GM10266 (cell line): Measurements from ENCODE around the gene BOK.
"Not testable (repeated sequence)": the region's sequence is repeated elsewhere in the genome, so short reads cannot be mapped to it uniquely, and the experiment has no call there.

Experiments used
- DNase-seq: peaks from one replicate; pipeline ENCODE4 v3.0.0; 2012; ENCODE audit errors: extremely low spot score
- TF ChIP-seq, protein P1 (sequence below): IDR thresholded peaks from 2 replicates; pipeline ENCODE4 v1.5.1; 2012; ENCODE audit warnings: mild to moderate bottlenecking, low read depth; ENCODE audit not compliant: control insufficient read depth, insufficient read depth; ENCODE audit errors: missing control alignments

Gene BOK

DNA sequence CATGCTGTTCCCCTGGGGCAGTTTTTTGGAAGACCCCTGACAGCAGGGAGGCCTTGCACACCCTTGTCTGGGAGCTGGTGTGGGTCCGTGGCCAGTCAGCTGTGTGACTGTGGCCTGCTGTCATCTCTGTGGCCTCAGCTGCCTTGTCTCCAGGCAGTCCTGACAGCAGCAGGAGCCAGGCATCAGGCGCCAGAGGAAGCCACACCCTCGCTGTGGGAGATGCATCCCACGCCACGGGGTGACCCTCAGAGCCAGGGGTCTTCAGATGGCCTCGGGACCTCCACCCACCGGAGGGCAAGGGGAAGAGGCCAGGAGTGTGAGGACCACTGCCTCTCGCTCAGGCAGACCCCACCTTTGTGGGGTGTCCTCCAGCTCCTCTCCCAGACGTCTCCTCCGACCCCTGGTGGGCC is 5.0 kb downstream of the BOK start:
- TF ChIP-seq, protein P1, sequence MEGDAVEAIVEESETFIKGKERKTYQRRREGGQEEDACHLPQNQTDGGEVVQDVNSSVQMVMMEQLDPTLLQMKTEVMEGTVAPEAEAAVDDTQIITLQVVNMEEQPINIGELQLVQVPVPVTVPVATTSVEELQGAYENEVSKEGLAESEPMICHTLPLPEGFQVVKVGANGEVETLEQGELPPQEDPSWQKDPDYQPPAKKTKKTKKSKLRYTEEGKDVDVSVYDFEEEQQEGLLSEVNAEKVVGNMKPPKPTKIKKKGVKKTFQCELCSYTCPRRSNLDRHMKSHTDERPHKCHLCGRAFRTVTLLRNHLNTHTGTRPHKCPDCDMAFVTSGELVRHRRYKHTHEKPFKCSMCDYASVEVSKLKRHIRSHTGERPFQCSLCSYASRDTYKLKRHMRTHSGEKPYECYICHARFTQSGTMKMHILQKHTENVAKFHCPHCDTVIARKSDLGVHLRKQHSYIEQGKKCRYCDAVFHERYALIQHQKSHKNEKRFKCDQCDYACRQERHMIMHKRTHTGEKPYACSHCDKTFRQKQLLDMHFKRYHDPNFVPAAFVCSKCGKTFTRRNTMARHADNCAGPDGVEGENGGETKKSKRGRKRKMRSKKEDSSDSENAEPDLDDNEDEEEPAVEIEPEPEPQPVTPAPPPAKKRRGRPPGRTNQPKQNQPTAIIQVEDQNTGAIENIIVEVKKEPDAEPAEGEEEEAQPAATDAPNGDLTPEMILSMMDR, result no peak
- no peak for DNase-seq

DNA sequence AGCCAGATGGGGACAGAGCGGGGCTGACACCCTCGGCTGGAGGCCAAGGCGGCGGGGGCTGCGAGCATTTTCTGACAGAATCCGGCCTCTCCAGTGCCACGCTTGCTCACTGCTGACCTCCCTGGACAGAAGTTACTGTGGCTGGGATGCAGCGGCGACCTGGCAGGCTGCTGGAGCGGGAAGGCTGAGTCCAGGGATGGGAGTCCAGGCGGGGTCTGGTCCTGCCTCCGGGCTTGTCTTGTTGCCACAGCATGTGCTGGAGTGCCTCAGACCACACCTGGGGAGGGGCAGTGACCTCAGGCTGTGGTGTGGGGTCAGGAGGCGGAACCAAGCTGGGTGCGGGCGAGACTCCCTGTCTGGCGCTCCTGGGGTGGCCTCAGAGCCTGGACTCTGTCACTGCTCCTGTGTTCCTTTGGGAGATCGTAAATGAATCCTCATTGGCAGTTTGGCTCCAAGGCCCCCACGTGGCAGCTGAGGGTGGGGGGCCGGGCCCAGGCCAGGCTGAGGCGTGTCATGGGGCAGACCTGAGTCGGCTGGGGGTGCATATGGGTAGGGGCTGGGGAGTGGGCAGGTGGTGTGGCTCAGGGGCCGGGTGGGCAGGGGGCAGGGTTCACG is 5.5 kb downstream of the BOK start:
- no peak for DNase-seq
- TF ChIP-seq, protein P1, result no peak

- TF ChIP-seq, protein P1, result no peak
- no peak for DNase-seq
These were observed 6.3 kb downstream of the BOK start for GRCh38 chr2:241564596-241565410.

- DNase-seq, result no peak
- TF ChIP-seq, protein P1, result no peak
These were observed 6.9 kb downstream of the BOK start for GRCh38 chr2:241565411-241565810.

DNA sequence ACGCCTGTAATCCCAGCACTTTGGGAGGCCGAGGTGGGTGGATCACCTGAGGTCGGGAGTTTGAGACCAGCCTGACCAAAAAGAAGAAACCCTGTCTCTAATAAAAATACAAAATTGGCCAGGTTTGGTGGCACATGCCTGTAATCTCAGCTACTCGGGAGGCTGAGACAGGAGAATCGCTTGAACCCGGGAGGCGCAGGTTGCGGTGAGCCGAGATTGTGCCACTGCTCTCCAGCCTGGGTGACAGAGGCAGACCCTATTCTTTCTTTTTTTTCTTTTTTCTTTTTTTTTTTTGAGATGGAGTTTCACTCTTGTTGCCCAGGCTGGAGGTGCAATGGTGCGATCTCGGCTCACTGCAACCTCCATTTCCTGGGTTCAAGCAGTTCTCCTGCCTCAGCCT is 7.5 kb downstream of the BOK start:
- not testable (repeated sequence) for DNase-seq

GRCh38 chr2:241566468-241566867 is 7.9 kb downstream of the BOK start:
- DNase-seq, result no peak
- TF ChIP-seq, protein P1, result no peak

- DNase-seq, result not testable (repeated sequence)
These were observed 8.7 kb downstream of the BOK start for GRCh38 chr2:241567266-241567665.

DNA sequence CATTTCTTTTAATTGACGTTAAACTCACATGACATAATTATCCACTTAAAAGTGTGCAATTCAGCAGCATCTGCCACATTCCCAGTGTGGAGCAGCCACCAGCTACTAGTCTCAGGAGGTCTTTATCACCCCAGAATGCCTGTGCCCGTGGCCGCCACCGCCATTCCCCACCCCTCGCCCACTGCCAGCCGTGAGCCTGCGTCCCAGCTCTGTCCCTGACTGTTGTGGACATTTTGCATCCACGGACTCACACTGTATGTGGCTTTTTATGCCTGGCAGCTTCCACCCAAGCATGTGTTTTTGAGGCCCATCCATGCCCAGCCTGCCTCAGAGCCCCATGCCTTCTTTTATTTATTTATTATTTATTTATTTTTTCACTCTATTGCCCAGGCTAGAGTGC is 9.2 kb downstream of the BOK start:
- TF ChIP-seq, protein P1, result no peak
- DNase-seq, result no peak
